Keratinocyte (primary cell): ENCODE results near the gene FNDC11. TPM values are rescaled to one million over a fixed set of nuclear protein-coding genes. Genes with fewer than 3 reads are reported as not detected.

ENCODE experiments used
- DNase-seq: peaks from one replicate; pipeline ENCODE4 v3.0.0-alpha.2; 2011; ENCODE audit warnings: low read depth, missing footprints, low spot score
- FAIRE-seq: peaks from 2 replicates; lab custom pipeline; 2011; peaks lifted over from hg19 to GRCh38; lab: Jason Lieb, UNC
- H2AFZ ChIP-seq: 2 replicates; pipeline ENCODE4 v1.6.0; 2012; ENCODE audit warnings: low read length, control low read depth, inconsistent platforms; ENCODE audit not compliant: control insufficient read depth
- H3K27ac ChIP-seq: 2 replicates; pipeline ENCODE4 v1.5.1; 2011; ENCODE audit warnings: low read length; ENCODE audit not compliant: control insufficient read depth, insufficient read depth
- H3K27me3 ChIP-seq: 3 replicates; pipeline ENCODE4 v1.6.0; 2011; ENCODE audit warnings: low read length; ENCODE audit not compliant: control insufficient read depth, insufficient read depth; ENCODE audit errors: extremely low read depth
- H3K36me3 ChIP-seq, 2 experiments: 2 replicates in 1 of 2; 3 replicates in 1 of 2; pipeline ENCODE4 v1.5.1; 2011; ENCODE audit warnings: low read length in 2 of 2, mild to moderate bottlenecking in 1 of 2; ENCODE audit not compliant: control insufficient read depth in 2 of 2, insufficient read depth in 2 of 2; ENCODE audit errors: extremely low read depth in 1 of 2
- H3K4me1 ChIP-seq: 3 replicates; pipeline ENCODE4 v1.5.1; 2011; ENCODE audit warnings: low read length; ENCODE audit not compliant: control insufficient read depth, insufficient read depth; ENCODE audit errors: extremely low read depth
- H3K4me2 ChIP-seq: 3 replicates; pipeline ENCODE4 v1.6.0; 2011; ENCODE audit warnings: low read depth, low read length; ENCODE audit not compliant: control insufficient read depth, insufficient read depth; ENCODE audit errors: extremely low read depth
- H3K4me3 ChIP-seq, 3 experiments: fragments of 200-600 bp in 1 of 3; sonication (generic) in 1 of 3; 2 replicates in 2 of 3; 3 replicates in 1 of 3; pipeline ENCODE4 v1.5.1; 2011 to 2016; ENCODE audit warnings: low read length in 3 of 3, mild to moderate bottlenecking in 3 of 3, control low read depth in 2 of 3, inconsistent platforms in 1 of 3, low read depth in 1 of 3, mixed read lengths in 1 of 3, mixed run types in 1 of 3, moderate library complexity in 1 of 3; ENCODE audit not compliant: control insufficient read depth in 2 of 3, insufficient read depth in 2 of 3; ENCODE audit errors: extremely low read depth in 1 of 3
- H3K79me2 ChIP-seq: 2 replicates; pipeline ENCODE4 v1.6.0; 2012; ENCODE audit warnings: low read length; ENCODE audit not compliant: control insufficient read depth, insufficient read depth
- H3K9ac ChIP-seq: 3 replicates; pipeline ENCODE4 v1.6.0; 2011; ENCODE audit warnings: low read length; ENCODE audit not compliant: control insufficient read depth, insufficient read depth; ENCODE audit errors: extremely low read depth
- H3K9me1 ChIP-seq: 3 replicates; pipeline ENCODE4 v1.6.0; 2011; ENCODE audit warnings: low read length; ENCODE audit not compliant: control insufficient read depth, insufficient read depth; ENCODE audit errors: extremely low read depth
- H3K9me3 ChIP-seq: 2 replicates; pipeline ENCODE4 v1.5.1; 2012; ENCODE audit warnings: low read depth, low read length; ENCODE audit not compliant: control insufficient read depth
- H4K20me1 ChIP-seq: 3 replicates; pipeline ENCODE4 v1.6.0; 2011; ENCODE audit warnings: low read length; ENCODE audit not compliant: control insufficient read depth, insufficient read depth; ENCODE audit errors: extremely low read depth
- CTCF ChIP-seq, 3 experiments: IDR thresholded peaks in 1 of 3; conservative IDR thresholded peaks in 1 of 3; optimal IDR thresholded peaks in 1 of 3; 2 replicates in 2 of 3; 3 replicates in 1 of 3; pipeline versions ENCODE3 to v1.5.1; 2011; ENCODE audit warnings: low read length in 3 of 3, mild to moderate bottlenecking in 3 of 3, moderate library complexity in 2 of 3, control low read depth in 1 of 3, inconsistent platforms in 1 of 3; ENCODE audit not compliant: insufficient read depth in 2 of 3; ENCODE audit errors: extremely low read depth in 1 of 3
- EZH2 ChIP-seq: IDR thresholded peaks from one replicate; pipeline ENCODE4 v1.6.1; 2012; ENCODE audit warnings: inconsistent platforms, mild to moderate bottlenecking, low read length, moderate library complexity
- dilution Hi-C: fragments of 300-500 bp; cut with MboI; formaldehyde crosslinking; loops from one replicate; pipeline ENCODE4 v1.7.0; 2020; ENCODE audit warnings: low sequenced_read_pairs; ENCODE audit not compliant: extremely low pct_ligation_motif_present
- polyA plus RNA-seq, 5 experiments: library from polyadenylated mRNA; depleted of rRNA in 3 of 5; stranded (reverse) in 3 of 5; stranded (forward) in 1 of 5; unstranded in 1 of 5; fragments of >200 nt; gene quantifications; 1 replicate in 1 of 5; 2 replicates in 3 of 5; 3 replicates in 1 of 5; pipeline versions ENCODE4 v1.2.1 to v1.2.3, GENCODE V29; 2011 to 2012; ENCODE audit warnings: missing spikeins in 2 of 5, low read depth in 1 of 5, low replicate concordance in 1 of 5

Gene FNDC11
- polyA plus RNA-seq, 1 donor (not counting 4 experiments of a cell fraction or from before 2014, with no cell fraction given): 0.55 TPM

- peaks cover 7% of the 10 kb centered on the region for H4K20me1 ChIP-seq
- no peak overlapping the region for H3K27ac ChIP-seq
- H3K4me3 ChIP-seq: no peak overlapping the region
- dilution Hi-C loops: no loop called here
- H3K4me2 ChIP-seq: no peak overlapping the region
- TF ChIP-seq EZH2 (no peak), CTCF (optimal IDR thresholded peaks at IDR 0.05 in 1 of 3, IDR thresholded peaks at IDR 0.05 in 1 of 3, conservative IDR thresholded peaks at IDR 0.05 in 1 of 3; ENCODE audit: extremely low read depth in 1 of 3, insufficient read depth in 2 of 3, low read length in 3 of 3) (no peak)
- H3K9me3 ChIP-seq: no peaks in the 10 kb centered on the region
- peaks cover 8% of the 10 kb centered on the region for H3K4me1 ChIP-seq
- H3K27me3 ChIP-seq: no peaks in the 10 kb centered on the region
- H3K79me2 ChIP-seq: no peaks in the 10 kb centered on the region
- H2AFZ ChIP-seq: no peak overlapping the region
- H3K9ac ChIP-seq: no peak overlapping the region
- H3K36me3 ChIP-seq: peaks cover 12 to 23% of the 10 kb centered on the region in 2 experiments
- FAIRE-seq (no peak), DNase-seq (no peak)
- no peaks in the 10 kb centered on the region for H3K9me1 ChIP-seq
Observed at GRCh38 chr20:63529180-63529860, 24.6 kb upstream of the FNDC11 start.

- FAIRE-seq: no peak
Observed at GRCh38 chr20:63529861-63530787, 23.8 kb upstream of the FNDC11 start.

More at GRCh38 chr20:63529861-63530787, 23.8 kb upstream of the FNDC11 start:
- no peaks in the 10 kb centered on the region for H3K9me1 ChIP-seq
- dilution Hi-C loops: no loop called here
- H3K4me1 ChIP-seq: peaks cover 16% of the 10 kb centered on the region
- TF ChIP-seq CTCF (optimal IDR thresholded peaks at IDR 0.05 in 1 of 3, IDR thresholded peaks at IDR 0.05 in 1 of 3, conservative IDR thresholded peaks at IDR 0.05 in 1 of 3; ENCODE audit: extremely low read depth in 1 of 3, insufficient read depth in 2 of 3, low read length in 3 of 3) (no peak), EZH2 (no peak)
- no peak overlapping the region for H3K27ac ChIP-seq
- no peak overlapping the region for H3K4me2 ChIP-seq
- H3K4me3 ChIP-seq: no peak overlapping the region
- H3K36me3 ChIP-seq: peaks cover 12 to 23% of the 10 kb centered on the region in 2 experiments
- no peak overlapping the region for H3K9ac ChIP-seq
- no peak overlapping the region for H2AFZ ChIP-seq
- H4K20me1 ChIP-seq: peaks cover 7% of the 10 kb centered on the region
- no peaks in the 10 kb centered on the region for H3K79me2 ChIP-seq
- H3K9me3 ChIP-seq: no peaks in the 10 kb centered on the region
- DNase-seq: no peak
- H3K27me3 ChIP-seq: no peaks in the 10 kb centered on the region
